ENCODE data around the gene PLEKHG5. TPM values are rescaled to one million over a fixed set of nuclear protein-coding genes. Genes with fewer than 3 reads are reported as not detected.

The PLEKHG5 gene
- total RNA-seq, 2 experiments from 2014 or later, result 1.7 to 1.8 TPM

DNA sequence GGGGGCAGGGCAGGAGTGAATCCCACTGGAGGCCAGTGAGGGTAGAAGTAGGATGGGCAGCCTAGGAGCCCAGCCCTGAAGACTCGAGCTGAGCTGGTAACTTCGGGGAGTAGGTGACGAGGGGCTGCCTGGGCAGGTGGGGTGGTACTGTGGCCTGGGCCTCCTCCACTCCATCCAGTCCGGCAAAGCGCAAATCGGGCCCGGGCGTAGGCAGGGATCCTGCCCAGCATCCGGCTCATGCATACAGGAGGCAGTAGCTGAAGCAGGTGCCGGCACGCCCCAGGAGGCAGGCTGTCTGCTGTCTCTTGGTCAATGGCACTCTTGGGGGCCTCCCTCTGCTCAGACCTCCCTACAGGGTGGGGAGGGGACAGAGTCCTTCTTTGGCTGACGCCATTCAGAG lies 24.2 kb downstream of the PLEKHG5 start:
- POLR2A ChIA-PET, result interaction anchor here (1.0 kb wide), 2 partner anchors 39 to 136 kb away, joined by 3 to 4 read pairs; no protein-coding TSS in a partner anchor

DNA sequence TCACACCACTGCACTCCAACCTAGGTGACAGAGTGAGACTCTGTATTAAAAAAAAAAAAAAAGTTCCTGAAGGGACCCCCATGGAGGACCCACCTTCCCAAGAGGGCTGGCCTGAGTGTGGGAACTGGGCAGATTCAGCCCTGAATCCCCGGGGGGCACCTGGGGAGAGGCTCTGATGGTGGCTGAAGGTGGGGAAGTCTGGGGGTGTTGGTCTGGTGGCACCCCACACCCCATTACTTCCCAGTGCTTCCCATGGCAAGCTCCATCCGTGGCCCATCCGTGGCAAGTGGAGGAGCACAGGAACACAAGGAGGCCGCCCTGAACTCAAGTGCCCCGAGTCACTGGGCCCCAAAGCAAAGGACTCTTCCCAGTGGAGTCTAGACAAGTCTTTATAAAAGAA lies 24.7 kb downstream of the PLEKHG5 start:
- Mint-ChIP-seq H3K9me3 (no peaks in the 10 kb centered on the region), H3K4me1 (ENCODE audit: low read depth) (peaks cover 24% of the 10 kb centered on the region), H3K4me3 (peak overlapping the region; percentile 92), H3K27ac (peak overlapping the region; percentile 75), H3K27me3 (no peaks in the 10 kb centered on the region), H3K36me3 (ENCODE audit: low read depth) (peaks cover 21% of the 10 kb centered on the region)
- DNase-seq, result no peak
- no peak for ATAC-seq
- no peak for TF ChIP-seq CTCF (IDR thresholded peaks at IDR 0.05)
- ChIA-PET CTCF (interaction anchor here (0.9 to 3.9 kb wide), 8 partner anchors 10 to 180 kb away, joined by 3 to 38 read pairs (median 4); no protein-coding TSS in a partner anchor), POLR2A (interaction anchor here (0.6 to 1.0 kb wide), 4 partner anchors 20 to 220 kb away, joined by 3 to 4 read pairs (median 3); no protein-coding TSS in a partner anchor)
- intact Hi-C loops (cut with micrococcal nuclease), result no loop called here

More for the DNA sequence above, 24.2 kb downstream of the PLEKHG5 start:
- H3K9me3 Mint-ChIP-seq, result no peaks in the 10 kb centered on the region
- H3K4me1 Mint-ChIP-seq (ENCODE audit: low read depth), result peaks cover 19% of the 10 kb centered on the region
- H3K27me3 Mint-ChIP-seq, result no peaks in the 10 kb centered on the region
- intact Hi-C loops (cut with micrococcal nuclease), result no loop called here
- no peak for ATAC-seq
- H3K27ac Mint-ChIP-seq, result no peak overlapping the region
- peaks cover 19% of the 10 kb centered on the region for H3K36me3 Mint-ChIP-seq (ENCODE audit: low read depth)
- no peak overlapping the region for H3K4me3 Mint-ChIP-seq
- TF ChIP-seq CTCF (IDR thresholded peaks at IDR 0.05), result no peak
- no peak for DNase-seq
- CTCF ChIA-PET, result interaction anchor here (1.1 to 3.9 kb wide), 6 partner anchors 9 to 44 kb away, joined by 3 to 38 read pairs (median 5); no protein-coding TSS in a partner anchor

- Mint-ChIP-seq H3K9me3 (no peaks in the 10 kb centered on the region), H3K4me1 (ENCODE audit: low read depth) (peaks cover 31% of the 10 kb centered on the region), H3K36me3 (ENCODE audit: low read depth) (peaks cover 25% of the 10 kb centered on the region), H3K4me3 (peak within 1 kb of the TSS; percentile 92), H3K27me3 (no peaks in the 10 kb centered on the region), H3K27ac (peak within 1 kb of the TSS; percentile 86)
- DNase-seq, result peak; percentile 57
- ChIA-PET POLR2A (interaction anchor here (1.0 kb wide), 1 partner anchor 219 kb away, joined by 3 read pairs; no protein-coding TSS in a partner anchor), CTCF (interaction anchor here (0.9 to 3.9 kb wide), 7 partner anchors 11 to 181 kb away, joined by 3 to 38 read pairs (median 4); no protein-coding TSS in a partner anchor)
- intact Hi-C loops (cut with micrococcal nuclease), result no loop called here
- no peak for TF ChIP-seq CTCF (IDR thresholded peaks at IDR 0.05)
- peak; percentile 65 for ATAC-seq
These were observed 25.4 kb downstream of the PLEKHG5 start, which contains the start of gene TNFRSF25 for GRCh38 chr1:6466023-6466422. TNFRSF25 (minus strand) TSS chr1:6466173; CDS start chr1:6466107, 66 bp downstream.

- Mint-ChIP-seq H3K36me3 (ENCODE audit: low read depth) (peaks cover 28% of the 10 kb centered on the region), H3K9me3 (no peaks in the 10 kb centered on the region), H3K4me3 (peak overlapping the region; percentile 92), H3K4me1 (ENCODE audit: low read depth) (peaks cover 36% of the 10 kb centered on the region), H3K27me3 (no peaks in the 10 kb centered on the region), H3K27ac (peak overlapping the region; percentile 86)
- DNase-seq, result peak; percentile 67
- intact Hi-C loops (cut with micrococcal nuclease), result no loop called here
- peak; percentile 55 for ATAC-seq
- TF ChIP-seq CTCF (IDR thresholded peaks at IDR 0.05), result no peak
- POLR2A ChIA-PET, result interaction anchor here (0.8 to 1.0 kb wide), 4 partner anchors 10 to 218 kb away, joined by 3 read pairs; no protein-coding TSS in a partner anchor
- CTCF ChIA-PET, result interaction anchor here (0.9 to 3.9 kb wide), 7 partner anchors 11 to 181 kb away, joined by 3 to 38 read pairs (median 4); no protein-coding TSS in a partner anchor
These were observed 25.9 kb downstream of the PLEKHG5 start for GRCh38 chr1:6465461-6466005.

DNA sequence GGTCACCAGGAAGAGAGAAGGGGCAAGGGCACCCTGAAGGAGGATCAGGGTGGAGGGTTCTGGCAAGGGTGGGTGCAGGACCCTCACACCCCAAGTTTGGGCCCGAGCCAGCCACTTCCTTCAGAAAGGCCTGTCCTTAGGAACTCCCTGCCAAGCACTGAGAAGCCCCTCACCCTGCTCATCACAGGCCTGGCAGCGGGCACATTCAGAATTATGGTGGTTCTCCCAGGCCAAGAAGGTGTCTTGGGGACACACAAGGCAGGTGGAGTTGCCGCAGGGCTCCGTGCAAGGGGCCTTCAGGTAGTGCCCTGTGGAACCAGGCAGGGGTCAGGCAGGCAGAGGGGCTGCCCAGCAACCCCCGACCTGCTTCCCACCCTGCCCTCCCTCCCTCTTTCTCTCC lies 26.6 kb downstream of the PLEKHG5 start:
- H3K9me3 Mint-ChIP-seq, result no peaks in the 10 kb centered on the region
- H3K4me3 Mint-ChIP-seq, result peak overlapping the region; percentile 92
- POLR2A ChIA-PET, result interaction anchor here (0.8 to 0.9 kb wide), 3 partner anchors 10 to 138 kb away, joined by 3 read pairs; no protein-coding TSS in a partner anchor

More for the DNA sequence above, 26.6 kb downstream of the PLEKHG5 start:
- intact Hi-C loops (cut with micrococcal nuclease), result no loop called here
- CTCF ChIA-PET, result interaction anchor here (1.0 to 3.9 kb wide), 3 partner anchors 10 to 26 kb away, joined by 4 to 38 read pairs (median 5); no protein-coding TSS in a partner anchor
- peak overlapping the region; percentile 86 for H3K27ac Mint-ChIP-seq
- peaks cover 28% of the 10 kb centered on the region for H3K36me3 Mint-ChIP-seq (ENCODE audit: low read depth)
- no peak for DNase-seq
- H3K4me1 Mint-ChIP-seq (ENCODE audit: low read depth), result peaks cover 41% of the 10 kb centered on the region
- no peak for TF ChIP-seq CTCF (IDR thresholded peaks at IDR 0.05)
- H3K27me3 Mint-ChIP-seq, result no peaks in the 10 kb centered on the region
- ATAC-seq, result no peak
